ENCODE measurements around the gene PDZD4. TPM values are rescaled to one million over a fixed set of nuclear protein-coding genes. Genes with fewer than 3 reads are reported as not detected.

The PDZD4 gene
- total and polyA plus RNA-seq, 9 of the 15 experiments (the other 6 are each of a cell fraction or from before 2014, with no cell fraction given), result 0.05 to 0.38 (median 0.07) TPM; not detected in 5

DNA sequence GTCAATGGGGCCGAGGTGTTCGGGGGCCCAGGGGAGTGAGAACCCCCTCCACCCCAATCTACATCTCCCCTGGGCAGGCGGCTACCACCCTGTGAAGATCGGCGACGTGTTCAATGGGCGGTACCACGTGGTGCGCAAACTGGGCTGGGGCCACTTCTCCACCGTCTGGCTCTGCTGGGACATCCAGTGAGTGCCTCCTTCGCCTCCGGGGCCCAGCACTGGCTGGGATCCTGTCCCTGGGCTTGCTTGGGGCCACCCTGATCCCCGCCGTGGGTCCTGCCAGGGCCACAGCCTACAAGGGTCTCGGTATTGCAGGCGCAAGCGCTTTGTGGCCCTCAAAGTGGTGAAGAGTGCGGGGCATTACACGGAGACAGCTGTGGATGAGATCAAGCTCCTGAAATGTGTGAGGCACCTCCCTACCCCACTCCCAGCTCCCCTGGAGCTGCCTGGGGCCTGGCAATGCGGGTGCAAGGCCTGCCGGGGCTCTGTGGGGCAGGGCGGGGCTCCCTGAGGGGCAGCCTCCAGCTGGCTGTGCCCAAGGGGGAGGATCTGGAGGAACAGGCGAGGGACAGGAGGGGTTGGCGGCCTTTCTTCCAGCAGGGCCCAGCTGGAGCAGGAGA lies 48.8 kb downstream of the PDZD4 start:
- H3K9me3 ChIP-seq (replicated peaks; ENCODE audit: control insufficient read depth, insufficient read depth, low read depth, low read length), result no peaks in the 10 kb centered on the region
- no TSS peak for BruUV-seq (replicated peaks)
- POLR2A ChIA-PET, result interaction anchor here (0.6 to 1.2 kb wide), 2 partner anchors 54 to 147 kb away, joined by 3 read pairs; no protein-coding TSS in a partner anchor

More for the DNA sequence above, 48.8 kb downstream of the PDZD4 start:
- 77% methylated on average over 6 of the region's 24 CpGs for WGBS (ENCODE audit: insufficient coverage, low coverage, missing lambda C conversion rate)
- no peaks in the 10 kb centered on the region for H3K27me3 ChIP-seq (ENCODE audit: control insufficient read depth in 2 of 2, insufficient read depth in 2 of 2, low read length in 2 of 2)
- H3K36me3 ChIP-seq (ENCODE audit: control insufficient read depth, insufficient read depth, low read length), result peaks cover 23% of the 10 kb centered on the region; the same call in 1 of the 3 replicates
- H3K27ac ChIP-seq (ENCODE audit: extremely low read depth, low read depth, low read length), result no peak overlapping the region
- H2AFZ ChIP-seq (ENCODE audit: low read depth, low read length), result no peak overlapping the region
- no peak for DNase-seq (ENCODE audit: extremely low read depth in 1 of 4, low spot score in 3 of 4)
- in situ Hi-C loops (cut with MboI), result no loop called here
- no peak for ATAC-seq
- no peaks in the 10 kb centered on the region for H3K79me2 ChIP-seq (ENCODE audit: control insufficient read depth, insufficient read depth, low read length)
- peaks cover 6% of the 10 kb centered on the region for H3K9me1 ChIP-seq (ENCODE audit: control insufficient read depth, insufficient read depth, low read length)
- H3K9ac ChIP-seq (ENCODE audit: insufficient read depth in 1 of 2, low read depth in 2 of 2, low read length in 2 of 2), result no peak overlapping the region; a peak in 1 of 4 replicates
- no peaks in the 10 kb centered on the region for H4K20me1 ChIP-seq (replicated peaks; ENCODE audit: control insufficient read depth, insufficient read depth, low read length)
- no peak overlapping the region for H3K4me3 ChIP-seq
- intact Hi-C loops (cut with micrococcal nuclease), result no loop called here
- TF ChIP-seq POLR2G (IDR thresholded peaks at IDR 0.05; ENCODE audit: low read depth, low read length), result peak; percentile 50
- 0 out of 2 replicates have a peak, but pooled peaks have one; percentile 14 for TF ChIP-seq POLR2A (conservative IDR thresholded peaks at IDR 0.05)
- TF ChIP-seq MTA3 (IDR thresholded peaks at IDR 0.05; ENCODE audit: borderline replicate concordance), result no peak
- TF ChIP-seq ZNF23 (CRISPR knock-in tag; IDR thresholded peaks at IDR 0.05), result no peak
- no peak for TF ChIP-seq MAFG (tag; conservative IDR thresholded peaks at IDR 0.05)
- TF ChIP-seq HCFC1 (IDR thresholded peaks at IDR 0.05; ENCODE audit: low read depth, low read length), result no peak
- TF ChIP-seq, protein P1, sequence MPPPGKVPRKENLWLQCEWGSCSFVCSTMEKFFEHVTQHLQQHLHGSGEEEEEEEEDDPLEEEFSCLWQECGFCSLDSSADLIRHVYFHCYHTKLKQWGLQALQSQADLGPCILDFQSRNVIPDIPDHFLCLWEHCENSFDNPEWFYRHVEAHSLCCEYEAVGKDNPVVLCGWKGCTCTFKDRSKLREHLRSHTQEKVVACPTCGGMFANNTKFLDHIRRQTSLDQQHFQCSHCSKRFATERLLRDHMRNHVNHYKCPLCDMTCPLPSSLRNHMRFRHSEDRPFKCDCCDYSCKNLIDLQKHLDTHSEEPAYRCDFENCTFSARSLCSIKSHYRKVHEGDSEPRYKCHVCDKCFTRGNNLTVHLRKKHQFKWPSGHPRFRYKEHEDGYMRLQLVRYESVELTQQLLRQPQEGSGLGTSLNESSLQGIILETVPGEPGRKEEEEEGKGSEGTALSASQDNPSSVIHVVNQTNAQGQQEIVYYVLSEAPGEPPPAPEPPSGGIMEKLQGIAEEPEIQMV (tag; conservative IDR thresholded peaks at IDR 0.05; ENCODE audit: low read depth), result no peak
- no peak for TF ChIP-seq MXD1 (CRISPR knock-in tag; IDR thresholded peaks at IDR 0.05; ENCODE audit: borderline replicate concordance, poor library complexity, severe bottlenecking)
- no peak for TF ChIP-seq ZNF143 (CRISPR knock-in tag; IDR thresholded peaks at IDR 0.05)
- TF ChIP-seq ZBTB1 (CRISPR knock-in tag; IDR thresholded peaks at IDR 0.05; ENCODE audit: borderline replicate concordance, low read depth), result no peak
- peaks cover 8 to 77% of the 10 kb centered on the region in 2 experiments; a peak in 4 of 5 replicates for H3K4me1 ChIP-seq (replicated peaks in 1 of 2; ENCODE audit: control insufficient read depth in 2 of 2, insufficient read depth in 2 of 2, low read length in 2 of 2)
- no peak for FAIRE-seq
- CTCF ChIA-PET (ENCODE audit: low intra/inter-chr PET ratio), result no interaction called here
- H3K4me2 ChIP-seq (ENCODE audit: insufficient read depth, low read length), result no peak overlapping the region

Measured in K562 (cell line).